ENCODE data around the gene MEG3. TPM values are rescaled to one million over a fixed set of nuclear protein-coding genes. Genes with fewer than 3 reads are reported as not detected.

MEG3 gene
- total and polyA plus RNA-seq, 2 experiments from 2014 or later, result not detected

DNA sequence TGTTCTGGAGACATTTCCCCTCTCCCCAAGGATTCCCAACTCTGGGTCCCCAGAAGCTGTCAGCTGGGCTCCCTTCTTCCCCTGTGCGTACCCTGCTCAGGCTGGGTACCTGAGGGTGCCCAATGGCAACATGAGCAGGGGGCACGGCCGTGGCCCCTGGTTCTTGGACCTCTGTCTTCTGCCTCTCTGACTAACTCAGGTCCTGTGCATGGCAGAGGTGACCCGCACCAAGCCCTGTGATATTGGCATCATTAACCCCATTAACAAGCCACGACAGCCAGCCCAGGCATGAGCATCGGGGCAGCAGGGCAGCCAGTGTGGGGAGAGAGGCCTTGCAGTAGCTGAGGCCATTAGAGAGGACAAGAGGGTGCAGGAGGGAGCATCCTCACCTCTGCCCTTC is 49.2 kb downstream of the MEG3 start:
- Mint-ChIP-seq H3K9me3 (peaks cover 24% of the 10 kb centered on the region), H3K36me3 (ENCODE audit: low read depth) (peaks cover 11% of the 10 kb centered on the region), H3K27ac (no peak overlapping the region), H3K4me3 (no peak overlapping the region), H3K27me3 (ENCODE audit: insufficient read depth, low read depth, poor library complexity) (peaks cover 17% of the 10 kb centered on the region), H3K4me1 (no peaks in the 10 kb centered on the region)
- no peak overlapping the region for H3K4me2 ChIP-seq
- H3K79me2 ChIP-seq (replicated peaks; ENCODE audit: insufficient read depth), result no peaks in the 10 kb centered on the region
- H3F3A ChIP-seq (replicated peaks; ENCODE audit: low read depth), result no peaks in the 10 kb centered on the region
- H3K36me3 ChIP-seq (ENCODE audit: insufficient read depth), result no peaks in the 10 kb centered on the region
- H3K9me2 ChIP-seq (ENCODE audit: insufficient read depth), result no peaks in the 10 kb centered on the region
- no peak for ATAC-seq
- DNase-seq (ENCODE audit: low spot score), result no peak
- no peak overlapping the region for H2AFZ ChIP-seq
- TF ChIP-seq ZNF331 (CRISPR knock-in tag; IDR thresholded peaks at IDR 0.05; ENCODE audit: low read depth) (no peak), ZNF114 (CRISPR knock-in tag; IDR thresholded peaks at IDR 0.05) (no peak), EZH2phosphoT487 (IDR thresholded peaks at IDR 0.05; ENCODE audit: unreplicated experiment) (no peak), JUNB (IDR thresholded peaks at IDR 0.05; ENCODE audit: unreplicated experiment) (no peak), POLR2AphosphoS5 (IDR thresholded peaks at IDR 0.05; ENCODE audit: low read depth) (no peak), EZH2 (IDR thresholded peaks at IDR 0.05; ENCODE audit: low read depth, unreplicated experiment) (no peak), STAT1 (IDR thresholded peaks at IDR 0.05; ENCODE audit: unreplicated experiment) (no peak), NANOG (IDR thresholded peaks at IDR 0.05; ENCODE audit: borderline replicate concordance) (no peak), CREB1 (CRISPR knock-in tag; IDR thresholded peaks at IDR 0.05; ENCODE audit: low read depth) (no peak)
- TF ChIP-seq, protein P1, sequence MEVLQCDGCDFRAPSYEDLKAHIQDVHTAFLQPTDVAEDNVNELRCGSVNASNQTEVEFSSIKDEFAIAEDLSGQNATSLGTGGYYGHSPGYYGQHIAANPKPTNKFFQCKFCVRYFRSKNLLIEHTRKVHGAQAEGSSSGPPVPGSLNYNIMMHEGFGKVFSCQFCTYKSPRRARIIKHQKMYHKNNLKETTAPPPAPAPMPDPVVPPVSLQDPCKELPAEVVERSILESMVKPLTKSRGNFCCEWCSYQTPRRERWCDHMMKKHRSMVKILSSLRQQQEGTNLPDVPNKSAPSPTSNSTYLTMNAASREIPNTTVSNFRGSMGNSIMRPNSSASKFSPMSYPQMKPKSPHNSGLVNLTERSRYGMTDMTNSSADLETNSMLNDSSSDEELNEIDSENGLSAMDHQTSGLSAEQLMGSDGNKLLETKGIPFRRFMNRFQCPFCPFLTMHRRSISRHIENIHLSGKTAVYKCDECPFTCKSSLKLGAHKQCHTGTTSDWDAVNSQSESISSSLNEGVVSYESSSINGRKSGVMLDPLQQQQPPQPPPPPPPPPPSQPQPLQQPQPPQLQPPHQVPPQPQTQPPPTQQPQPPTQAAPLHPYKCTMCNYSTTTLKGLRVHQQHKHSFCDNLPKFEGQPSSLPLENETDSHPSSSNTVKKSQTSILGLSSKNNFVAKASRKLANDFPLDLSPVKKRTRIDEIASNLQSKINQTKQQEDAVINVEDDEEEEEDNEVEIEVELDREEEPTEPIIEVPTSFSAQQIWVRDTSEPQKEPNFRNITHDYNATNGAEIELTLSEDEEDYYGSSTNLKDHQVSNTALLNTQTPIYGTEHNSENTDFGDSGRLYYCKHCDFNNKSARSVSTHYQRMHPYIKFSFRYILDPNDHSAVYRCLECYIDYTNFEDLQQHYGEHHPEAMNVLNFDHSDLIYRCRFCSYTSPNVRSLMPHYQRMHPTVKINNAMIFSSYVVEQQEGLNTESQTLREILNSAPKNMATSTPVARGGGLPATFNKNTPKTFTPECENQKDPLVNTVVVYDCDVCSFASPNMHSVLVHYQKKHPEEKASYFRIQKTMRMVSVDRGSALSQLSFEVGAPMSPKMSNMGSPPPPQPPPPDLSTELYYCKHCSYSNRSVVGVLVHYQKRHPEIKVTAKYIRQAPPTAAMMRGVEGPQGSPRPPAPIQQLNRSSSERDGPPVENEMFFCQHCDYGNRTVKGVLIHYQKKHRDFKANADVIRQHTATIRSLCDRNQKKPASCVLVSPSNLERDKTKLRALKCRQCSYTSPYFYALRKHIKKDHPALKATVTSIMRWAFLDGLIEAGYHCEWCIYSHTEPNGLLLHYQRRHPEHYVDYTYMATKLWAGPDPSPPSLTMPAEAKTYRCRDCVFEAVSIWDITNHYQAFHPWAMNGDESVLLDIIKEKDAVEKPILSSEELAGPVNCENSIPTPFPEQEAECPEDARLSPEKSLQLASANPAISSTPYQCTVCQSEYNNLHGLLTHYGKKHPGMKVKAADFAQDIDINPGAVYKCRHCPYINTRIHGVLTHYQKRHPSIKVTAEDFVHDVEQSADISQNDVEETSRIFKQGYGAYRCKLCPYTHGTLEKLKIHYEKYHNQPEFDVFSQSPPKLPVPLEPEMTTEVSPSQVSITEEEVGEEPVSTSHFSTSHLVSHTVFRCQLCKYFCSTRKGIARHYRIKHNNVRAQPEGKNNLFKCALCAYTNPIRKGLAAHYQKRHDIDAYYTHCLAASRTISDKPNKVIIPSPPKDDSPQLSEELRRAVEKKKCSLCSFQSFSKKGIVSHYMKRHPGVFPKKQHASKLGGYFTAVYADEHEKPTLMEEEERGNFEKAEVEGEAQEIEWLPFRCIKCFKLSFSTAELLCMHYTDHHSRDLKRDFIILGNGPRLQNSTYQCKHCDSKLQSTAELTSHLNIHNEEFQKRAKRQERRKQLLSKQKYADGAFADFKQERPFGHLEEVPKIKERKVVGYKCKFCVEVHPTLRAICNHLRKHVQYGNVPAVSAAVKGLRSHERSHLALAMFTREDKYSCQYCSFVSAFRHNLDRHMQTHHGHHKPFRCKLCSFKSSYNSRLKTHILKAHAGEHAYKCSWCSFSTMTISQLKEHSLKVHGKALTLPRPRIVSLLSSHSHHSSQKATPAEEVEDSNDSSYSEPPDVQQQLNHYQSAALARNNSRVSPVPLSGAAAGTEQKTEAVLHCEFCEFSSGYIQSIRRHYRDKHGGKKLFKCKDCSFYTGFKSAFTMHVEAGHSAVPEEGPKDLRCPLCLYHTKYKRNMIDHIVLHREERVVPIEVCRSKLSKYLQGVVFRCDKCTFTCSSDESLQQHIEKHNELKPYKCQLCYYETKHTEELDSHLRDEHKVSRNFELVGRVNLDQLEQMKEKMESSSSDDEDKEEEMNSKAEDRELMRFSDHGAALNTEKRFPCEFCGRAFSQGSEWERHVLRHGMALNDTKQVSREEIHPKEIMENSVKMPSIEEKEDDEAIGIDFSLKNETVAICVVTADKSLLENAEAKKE (CRISPR knock-in tag; IDR thresholded peaks at IDR 0.05), result no peak
- TF ChIP-seq, protein P2, sequence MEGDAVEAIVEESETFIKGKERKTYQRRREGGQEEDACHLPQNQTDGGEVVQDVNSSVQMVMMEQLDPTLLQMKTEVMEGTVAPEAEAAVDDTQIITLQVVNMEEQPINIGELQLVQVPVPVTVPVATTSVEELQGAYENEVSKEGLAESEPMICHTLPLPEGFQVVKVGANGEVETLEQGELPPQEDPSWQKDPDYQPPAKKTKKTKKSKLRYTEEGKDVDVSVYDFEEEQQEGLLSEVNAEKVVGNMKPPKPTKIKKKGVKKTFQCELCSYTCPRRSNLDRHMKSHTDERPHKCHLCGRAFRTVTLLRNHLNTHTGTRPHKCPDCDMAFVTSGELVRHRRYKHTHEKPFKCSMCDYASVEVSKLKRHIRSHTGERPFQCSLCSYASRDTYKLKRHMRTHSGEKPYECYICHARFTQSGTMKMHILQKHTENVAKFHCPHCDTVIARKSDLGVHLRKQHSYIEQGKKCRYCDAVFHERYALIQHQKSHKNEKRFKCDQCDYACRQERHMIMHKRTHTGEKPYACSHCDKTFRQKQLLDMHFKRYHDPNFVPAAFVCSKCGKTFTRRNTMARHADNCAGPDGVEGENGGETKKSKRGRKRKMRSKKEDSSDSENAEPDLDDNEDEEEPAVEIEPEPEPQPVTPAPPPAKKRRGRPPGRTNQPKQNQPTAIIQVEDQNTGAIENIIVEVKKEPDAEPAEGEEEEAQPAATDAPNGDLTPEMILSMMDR (conservative IDR thresholded peaks at IDR 0.05; ENCODE audit: low read depth in 2 of 2), result no peak
- TF ChIP-seq, protein P3, sequence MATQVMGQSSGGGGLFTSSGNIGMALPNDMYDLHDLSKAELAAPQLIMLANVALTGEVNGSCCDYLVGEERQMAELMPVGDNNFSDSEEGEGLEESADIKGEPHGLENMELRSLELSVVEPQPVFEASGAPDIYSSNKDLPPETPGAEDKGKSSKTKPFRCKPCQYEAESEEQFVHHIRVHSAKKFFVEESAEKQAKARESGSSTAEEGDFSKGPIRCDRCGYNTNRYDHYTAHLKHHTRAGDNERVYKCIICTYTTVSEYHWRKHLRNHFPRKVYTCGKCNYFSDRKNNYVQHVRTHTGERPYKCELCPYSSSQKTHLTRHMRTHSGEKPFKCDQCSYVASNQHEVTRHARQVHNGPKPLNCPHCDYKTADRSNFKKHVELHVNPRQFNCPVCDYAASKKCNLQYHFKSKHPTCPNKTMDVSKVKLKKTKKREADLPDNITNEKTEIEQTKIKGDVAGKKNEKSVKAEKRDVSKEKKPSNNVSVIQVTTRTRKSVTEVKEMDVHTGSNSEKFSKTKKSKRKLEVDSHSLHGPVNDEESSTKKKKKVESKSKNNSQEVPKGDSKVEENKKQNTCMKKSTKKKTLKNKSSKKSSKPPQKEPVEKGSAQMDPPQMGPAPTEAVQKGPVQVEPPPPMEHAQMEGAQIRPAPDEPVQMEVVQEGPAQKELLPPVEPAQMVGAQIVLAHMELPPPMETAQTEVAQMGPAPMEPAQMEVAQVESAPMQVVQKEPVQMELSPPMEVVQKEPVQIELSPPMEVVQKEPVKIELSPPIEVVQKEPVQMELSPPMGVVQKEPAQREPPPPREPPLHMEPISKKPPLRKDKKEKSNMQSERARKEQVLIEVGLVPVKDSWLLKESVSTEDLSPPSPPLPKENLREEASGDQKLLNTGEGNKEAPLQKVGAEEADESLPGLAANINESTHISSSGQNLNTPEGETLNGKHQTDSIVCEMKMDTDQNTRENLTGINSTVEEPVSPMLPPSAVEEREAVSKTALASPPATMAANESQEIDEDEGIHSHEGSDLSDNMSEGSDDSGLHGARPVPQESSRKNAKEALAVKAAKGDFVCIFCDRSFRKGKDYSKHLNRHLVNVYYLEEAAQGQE (IDR thresholded peaks at IDR 0.05; ENCODE audit: unreplicated experiment), result no peak
- no peaks in the 10 kb centered on the region for H4K20me1 ChIP-seq (replicated peaks; ENCODE audit: insufficient read depth)
- no peak overlapping the region for H3K4me3 ChIP-seq
- H3K4me1 ChIP-seq (ENCODE audit: insufficient read depth), result no peaks in the 10 kb centered on the region
- H3K27me3 ChIP-seq (ENCODE audit: insufficient read depth), result no peaks in the 10 kb centered on the region
- no peak overlapping the region for H3K27ac ChIP-seq (ENCODE audit: low read depth)

Measured in GM23338 (cell line).